Fibroblast of pulmonary artery (primary cell): Measurements from ENCODE around the gene CD40LG.

ENCODE experiments used
- DNase-seq: peaks from one replicate; pipeline ENCODE4 v3.0.0-alpha.2; 2010; ENCODE audit warnings: low read depth
- H3K4me3 ChIP-seq: replicated peaks from 2 replicates; pipeline ENCODE4 v1.5.1; 2011; ENCODE audit warnings: low read depth, mild to moderate bottlenecking, control low read depth, low read length, moderate library complexity
- TF ChIP-seq, protein P1 (sequence below): IDR thresholded peaks from 2 replicates; pipeline ENCODE4 v1.5.1; 2011; ENCODE audit warnings: mild to moderate bottlenecking, control low read depth, low read length, inconsistent platforms; ENCODE audit errors: missing control alignments

Gene CD40LG

GRCh38 chrX:136619899-136620505 is 28.0 kb upstream of the CD40LG start:
- TF ChIP-seq, protein P1, sequence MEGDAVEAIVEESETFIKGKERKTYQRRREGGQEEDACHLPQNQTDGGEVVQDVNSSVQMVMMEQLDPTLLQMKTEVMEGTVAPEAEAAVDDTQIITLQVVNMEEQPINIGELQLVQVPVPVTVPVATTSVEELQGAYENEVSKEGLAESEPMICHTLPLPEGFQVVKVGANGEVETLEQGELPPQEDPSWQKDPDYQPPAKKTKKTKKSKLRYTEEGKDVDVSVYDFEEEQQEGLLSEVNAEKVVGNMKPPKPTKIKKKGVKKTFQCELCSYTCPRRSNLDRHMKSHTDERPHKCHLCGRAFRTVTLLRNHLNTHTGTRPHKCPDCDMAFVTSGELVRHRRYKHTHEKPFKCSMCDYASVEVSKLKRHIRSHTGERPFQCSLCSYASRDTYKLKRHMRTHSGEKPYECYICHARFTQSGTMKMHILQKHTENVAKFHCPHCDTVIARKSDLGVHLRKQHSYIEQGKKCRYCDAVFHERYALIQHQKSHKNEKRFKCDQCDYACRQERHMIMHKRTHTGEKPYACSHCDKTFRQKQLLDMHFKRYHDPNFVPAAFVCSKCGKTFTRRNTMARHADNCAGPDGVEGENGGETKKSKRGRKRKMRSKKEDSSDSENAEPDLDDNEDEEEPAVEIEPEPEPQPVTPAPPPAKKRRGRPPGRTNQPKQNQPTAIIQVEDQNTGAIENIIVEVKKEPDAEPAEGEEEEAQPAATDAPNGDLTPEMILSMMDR, result no peak
- H3K4me3 ChIP-seq, result no peak overlapping the region
- DNase-seq, result no peak

GRCh38 chrX:136620780-136621179 is 27.2 kb upstream of the CD40LG start:
- TF ChIP-seq, protein P1, result no peak
- no peak for DNase-seq
- H3K4me3 ChIP-seq, result no peak overlapping the region

DNA sequence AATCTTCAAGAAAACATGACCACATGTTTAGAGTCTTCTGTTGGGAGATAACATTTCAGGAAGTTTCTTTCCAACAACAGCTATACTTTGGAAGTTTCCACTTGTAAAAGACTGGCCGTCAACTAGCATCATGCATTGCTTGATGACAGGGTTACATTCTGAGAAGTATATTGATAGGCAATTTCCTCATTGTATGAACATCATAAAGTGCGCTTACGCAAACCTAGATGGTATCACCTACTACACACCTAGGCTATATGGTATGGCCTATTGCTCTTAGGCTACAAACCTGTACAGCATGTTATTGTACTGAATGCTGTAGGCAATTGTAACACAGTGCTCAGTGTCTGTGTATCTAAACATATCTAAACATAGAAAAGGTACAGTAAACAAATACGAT is 25.4 kb upstream of the CD40LG start:
- TF ChIP-seq, protein P1, result no peak
- H3K4me3 ChIP-seq, result no peak overlapping the region

DNA sequence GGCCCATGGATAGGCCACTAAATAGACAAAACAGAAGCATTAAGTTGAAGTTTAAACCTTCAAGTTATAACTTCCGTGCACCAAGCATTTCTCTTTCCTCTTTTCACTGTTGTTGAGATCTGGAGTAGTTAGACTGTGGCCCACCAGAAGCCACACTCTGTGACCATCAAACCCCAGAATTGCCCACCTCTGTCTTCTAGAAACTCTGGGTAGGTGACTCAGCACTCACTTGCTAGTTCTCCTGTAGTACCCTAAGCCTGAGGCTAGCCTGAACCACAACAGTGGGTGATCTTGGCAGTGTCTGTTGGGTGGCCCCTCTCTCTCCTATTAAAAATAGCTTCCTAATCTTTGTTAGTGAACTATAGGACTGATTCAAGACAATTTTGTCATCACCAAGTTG is 24.6 kb upstream of the CD40LG start:
- H3K4me3 ChIP-seq, result no peak overlapping the region
- DNase-seq, result no peak
- TF ChIP-seq, protein P1, result no peak

More for the DNA sequence above, 25.4 kb upstream of the CD40LG start:
- no peak for DNase-seq

GRCh38 chrX:136625246-136625645 is 22.7 kb upstream of the CD40LG start:
- DNase-seq, result no peak
- no peak overlapping the region for H3K4me3 ChIP-seq
- TF ChIP-seq, protein P1, result no peak

GRCh38 chrX:136626237-136626636 is 21.7 kb upstream of the CD40LG start:
- TF ChIP-seq, protein P1, result no peak
- no peak for DNase-seq
- no peak overlapping the region for H3K4me3 ChIP-seq

- TF ChIP-seq, protein P1, result no peak
- H3K4me3 ChIP-seq, result no peak overlapping the region
These were observed 21.1 kb upstream of the CD40LG start for GRCh38 chrX:136626891-136627290.

More at GRCh38 chrX:136626891-136627290, 21.1 kb upstream of the CD40LG start:
- DNase-seq, result no peak
